CD8-positive, alpha-beta memory T cell (primary cell): ENCODE measurements around the gene GPR32. TPM values are rescaled to one million over a fixed set of nuclear protein-coding genes. Genes with fewer than 3 reads are reported as not detected.

ENCODE experiments used
- CTCF ChIA-PET: fragments of 350-600 bp; sonication (Branson Sonifier 250); formaldehyde crosslinking; loops from one replicate; lab custom pipeline; 2021; ENCODE audit warnings: antibody characterized with exemption; lab: Charles Lee
- POLR2A ChIA-PET: fragments of 350-600 bp; sonication (Branson Sonifier 250); formaldehyde crosslinking; loops from one replicate; lab custom pipeline; 2021; ENCODE audit warnings: antibody characterized with exemption; lab: Charles Lee
- DNase-seq, 5 donors: peaks; one replicate each; pipeline versions ENCODE4 v3.0.0 to v3.0.0-alpha.2; 2020 to 2022; ENCODE audit warnings: mixed read lengths in 1 of 5
- H3K27ac ChIP-seq: one replicate; pipeline ENCODE4 v1.7.0; 2013; ENCODE audit warnings: low read depth, mild to moderate bottlenecking, low read length, moderate library complexity
- H3K27me3 ChIP-seq: 2 replicates; pipeline ENCODE4 v1.7.0; 2013; ENCODE audit warnings: low read length, mild to moderate bottlenecking; ENCODE audit not compliant: insufficient read depth, poor library complexity, severe bottlenecking
- H3K36me3 ChIP-seq: 2 replicates; pipeline ENCODE4 v1.7.0; 2013; ENCODE audit warnings: mild to moderate bottlenecking, low read length, moderate library complexity; ENCODE audit not compliant: insufficient read depth
- H3K4me1 ChIP-seq: 2 replicates; pipeline ENCODE4 v1.7.0; 2013; ENCODE audit warnings: mild to moderate bottlenecking, low read length, moderate library complexity; ENCODE audit not compliant: insufficient read depth
- H3K4me3 ChIP-seq: 2 replicates; pipeline ENCODE4 v1.7.0; 2013; ENCODE audit warnings: mild to moderate bottlenecking, low read length
- H3K9me3 ChIP-seq: 2 replicates; pipeline ENCODE4 v1.7.0; 2013; ENCODE audit warnings: mild to moderate bottlenecking, low read length
- H3K27ac Mint-ChIP-seq, 8 donors: one replicate each; pipeline ENCODE4 v1.8.0; 2020 to 2021; ENCODE audit warnings: mixed read lengths in 8 of 8, mild to moderate bottlenecking in 6 of 8, inconsistent platforms in 3 of 8, moderate library complexity in 3 of 8
- H3K27me3 Mint-ChIP-seq, 2 donors: one replicate each; pipeline ENCODE4 v1.8.0; 2020 to 2021; ENCODE audit warnings: mixed read lengths in 2 of 2, mild to moderate bottlenecking in 1 of 2, moderate library complexity in 1 of 2
- H3K36me3 Mint-ChIP-seq, 3 donors: one replicate each; pipeline ENCODE4 v1.8.0; 2020 to 2021; ENCODE audit warnings: mixed read lengths in 3 of 3, inconsistent platforms in 1 of 3, mild to moderate bottlenecking in 1 of 3
- H3K4me1 Mint-ChIP-seq, 3 donors: one replicate each; pipeline ENCODE4 v1.8.0; 2020 to 2021; ENCODE audit warnings: mixed read lengths in 3 of 3, inconsistent platforms in 1 of 3, mild to moderate bottlenecking in 1 of 3
- H3K4me3 Mint-ChIP-seq, 7 donors: one replicate each; pipeline ENCODE4 v1.8.0; 2020 to 2021; ENCODE audit warnings: mixed read lengths in 7 of 7, mild to moderate bottlenecking in 6 of 7, moderate library complexity in 4 of 7, inconsistent platforms in 2 of 7
- H3K9me3 Mint-ChIP-seq, 5 donors: one replicate each; pipeline ENCODE4 v1.8.0; 2020 to 2022; ENCODE audit warnings: mixed read lengths in 5 of 5, mild to moderate bottlenecking in 3 of 5, moderate library complexity in 2 of 5, inconsistent platforms in 1 of 5
- polyA plus RNA-seq: library from polyadenylated mRNA; unstranded; fragments of 300-500 nt; fragmentation: Illumina TruSeq; gene quantifications from one replicate; pipeline ENCODE4 v1.2.3, GENCODE V29; 2021
- total RNA-seq, 2 experiments: library from RNA; stranded (reverse); gene quantifications; one replicate each; pipeline ENCODE4 v1.2.3, GENCODE V29; 2021

GPR32 gene
- total and polyA plus RNA-seq, 3 experiments from 2014 or later = not detected

- no peaks in the 10 kb centered on the region for H3K36me3 ChIP-seq
- Mint-ChIP-seq H3K27ac (no peak overlapping the region), H3K36me3 (peaks cover 0 to 7% (median 0%) of the 10 kb centered on the region in 3 donors), H3K4me3 (peak overlapping the region in 6 of 7 donors; percentile 53 to 76 (median 62)), H3K9me3 (peaks cover 0 to 15% (median 6%) of the 10 kb centered on the region in 5 donors), H3K4me1 (peaks cover 0 to 30% (median 10%) of the 10 kb centered on the region in 3 donors), H3K27me3 (peaks cover 56 to 84% of the 10 kb centered on the region in 2 donors)
- CTCF ChIA-PET = no interaction called here
- DNase-seq = peak; percentile 59 to 99 (median 81)
- H3K4me1 ChIP-seq = peaks cover 11% of the 10 kb centered on the region
- H3K4me3 ChIP-seq = peak overlapping the region; percentile 56
- peak overlapping the region; percentile 51 for H3K27ac ChIP-seq
- POLR2A ChIA-PET = no interaction called here
- H3K9me3 ChIP-seq = no peaks in the 10 kb centered on the region
- peaks cover 24% of the 10 kb centered on the region for H3K27me3 ChIP-seq
Observed at GRCh38 chr19:50724522-50725217, 45.6 kb upstream of the GPR32 start.

- peaks cover 11% of the 10 kb centered on the region for H3K4me1 ChIP-seq
- Mint-ChIP-seq H3K9me3 (peaks cover 0 to 18% (median 4%) of the 10 kb centered on the region in 5 donors), H3K27me3 (peaks cover 58 to 83% of the 10 kb centered on the region in 2 donors), H3K4me3 (peak overlapping the region in 6 of 7 donors; percentile 52 to 76 (median 62)), H3K36me3 (peaks cover 0 to 5% (median 0%) of the 10 kb centered on the region in 3 donors), H3K27ac (peak overlapping the region in 2 of 8 donors; percentile 2 to 51), H3K4me1 (peaks cover 0 to 26% (median 8%) of the 10 kb centered on the region in 3 donors)
- no peaks in the 10 kb centered on the region for H3K9me3 ChIP-seq
- H3K36me3 ChIP-seq = no peaks in the 10 kb centered on the region
- H3K4me3 ChIP-seq = peak overlapping the region; percentile 56
- H3K27me3 ChIP-seq = peaks cover 24% of the 10 kb centered on the region
- H3K27ac ChIP-seq = peak overlapping the region; percentile 51
- ChIA-PET POLR2A (no interaction called here), CTCF (no interaction called here)
- DNase-seq = no peak
Observed at GRCh38 chr19:50725218-50725910, 44.9 kb upstream of the GPR32 start.

DNA sequence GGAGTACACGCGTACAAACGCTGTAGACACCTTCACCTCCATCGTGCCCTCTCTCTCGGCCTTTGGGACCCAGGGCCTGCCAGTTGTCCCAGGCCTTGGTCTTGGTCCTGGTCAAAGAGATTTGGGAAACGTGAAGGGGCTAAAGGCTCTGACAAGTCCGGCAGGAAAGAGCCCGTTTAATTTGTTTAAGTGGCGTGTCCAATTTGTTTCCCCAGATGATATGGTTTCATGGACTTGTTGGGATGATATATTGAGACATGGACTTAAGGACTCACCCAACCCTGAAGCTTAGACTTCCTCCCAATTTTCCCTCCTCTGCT, 44.4 kb upstream of the GPR32 start:
- peaks cover 11% of the 10 kb centered on the region for H3K4me1 ChIP-seq
- H3K4me3 ChIP-seq = peak overlapping the region; percentile 56
- H3K27ac ChIP-seq = peak overlapping the region; percentile 51
- DNase-seq = no peak
- ChIA-PET POLR2A (no interaction called here), CTCF (no interaction called here)
- Mint-ChIP-seq H3K27ac (peak overlapping the region in 1 of 8 donors; percentile 2), H3K4me1 (peaks cover 0 to 21% (median 6%) of the 10 kb centered on the region in 3 donors), H3K4me3 (peak overlapping the region in 3 of 7 donors; percentile 50 to 73 (median 53)), H3K9me3 (peaks cover 0 to 18% (median 4%) of the 10 kb centered on the region in 5 donors), H3K27me3 (peaks cover 53 to 78% of the 10 kb centered on the region in 2 donors), H3K36me3 (peaks cover 0 to 3% (median 0%) of the 10 kb centered on the region in 3 donors)
- peaks cover 24% of the 10 kb centered on the region for H3K27me3 ChIP-seq
- no peaks in the 10 kb centered on the region for H3K36me3 ChIP-seq
- no peaks in the 10 kb centered on the region for H3K9me3 ChIP-seq

DNA sequence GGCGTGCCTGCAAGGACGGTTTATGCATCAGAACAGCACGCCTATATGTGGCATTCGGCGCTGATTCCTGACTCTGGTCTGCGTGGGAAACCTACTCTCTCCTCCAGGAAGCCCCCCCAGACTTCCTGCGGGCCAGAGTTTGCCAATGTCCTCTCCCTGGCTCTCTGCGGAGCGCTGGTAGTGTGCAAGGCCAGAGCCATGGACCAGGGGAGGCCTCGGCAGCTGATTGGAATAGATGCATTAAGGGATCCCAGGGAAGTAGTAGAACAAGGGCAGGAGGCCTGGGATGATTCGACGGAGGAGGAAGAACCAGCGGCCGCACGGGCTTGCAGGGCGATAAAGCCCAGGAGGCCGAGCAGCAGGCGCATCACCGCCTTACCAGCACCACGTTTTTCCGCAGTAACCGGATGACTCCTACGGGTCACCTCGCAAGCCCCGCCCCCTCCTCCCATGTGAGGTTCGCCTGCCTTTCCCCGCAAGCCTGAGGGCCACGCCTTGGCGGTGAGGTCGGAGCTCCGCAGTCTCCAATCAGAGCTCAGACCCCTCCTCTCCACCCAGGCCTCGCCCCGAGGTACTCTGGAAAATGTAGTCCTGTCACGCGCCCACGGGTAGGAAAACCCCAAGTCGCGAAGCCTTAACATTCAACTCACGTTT, 42.1 kb upstream of the GPR32 start:
- H3K4me1 Mint-ChIP-seq = peaks cover 0 to 20% (median 6%) of the 10 kb centered on the region in 3 donors
- Histone ChIP-seq H3K4me1 (peaks cover 11% of the 10 kb centered on the region), H3K27ac (peak overlapping the region; percentile 18), H3K4me3 (no peak overlapping the region), H3K36me3 (no peaks in the 10 kb centered on the region), H3K27me3 (peaks cover 24% of the 10 kb centered on the region), H3K9me3 (no peaks in the 10 kb centered on the region)
- peaks cover 0 to under 1% (median 0%) of the 10 kb centered on the region in 3 donors for H3K36me3 Mint-ChIP-seq
- H3K27me3 Mint-ChIP-seq = peaks cover 44 to 70% of the 10 kb centered on the region in 2 donors
- H3K9me3 Mint-ChIP-seq = peaks cover 0 to 17% (median 0%) of the 10 kb centered on the region in 5 donors
- POLR2A ChIA-PET = no interaction called here
- CTCF ChIA-PET = no interaction called here
- peak overlapping the region in 1 of 7 donors; percentile 56 for H3K4me3 Mint-ChIP-seq
- DNase-seq = peak in 3 of 5 donors; percentile 10 to 84 (median 24)
- H3K27ac Mint-ChIP-seq = no peak overlapping the region

GRCh38 chr19:50729894-50730293, 40.4 kb upstream of the GPR32 start:
- no peaks in the 10 kb centered on the region for H3K36me3 ChIP-seq
- DNase-seq = no peak
- no peak overlapping the region for H3K27ac ChIP-seq
- H3K27ac Mint-ChIP-seq = no peak overlapping the region
- H3K27me3 Mint-ChIP-seq = peaks cover 36 to 63% of the 10 kb centered on the region in 2 donors
- H3K4me3 Mint-ChIP-seq = no peak overlapping the region
- ChIA-PET CTCF (no interaction called here), POLR2A (no interaction called here)
- H3K9me3 ChIP-seq = no peaks in the 10 kb centered on the region
- H3K4me3 ChIP-seq = no peak overlapping the region
- no peaks in the 10 kb centered on the region for H3K36me3 Mint-ChIP-seq
- peaks cover 0 to 14% (median 0%) of the 10 kb centered on the region in 5 donors for H3K9me3 Mint-ChIP-seq
- H3K27me3 ChIP-seq = peaks cover 15% of the 10 kb centered on the region
- peaks cover 11% of the 10 kb centered on the region for H3K4me1 ChIP-seq
- peaks cover 0 to 13% (median 5%) of the 10 kb centered on the region in 3 donors for H3K4me1 Mint-ChIP-seq

DNA sequence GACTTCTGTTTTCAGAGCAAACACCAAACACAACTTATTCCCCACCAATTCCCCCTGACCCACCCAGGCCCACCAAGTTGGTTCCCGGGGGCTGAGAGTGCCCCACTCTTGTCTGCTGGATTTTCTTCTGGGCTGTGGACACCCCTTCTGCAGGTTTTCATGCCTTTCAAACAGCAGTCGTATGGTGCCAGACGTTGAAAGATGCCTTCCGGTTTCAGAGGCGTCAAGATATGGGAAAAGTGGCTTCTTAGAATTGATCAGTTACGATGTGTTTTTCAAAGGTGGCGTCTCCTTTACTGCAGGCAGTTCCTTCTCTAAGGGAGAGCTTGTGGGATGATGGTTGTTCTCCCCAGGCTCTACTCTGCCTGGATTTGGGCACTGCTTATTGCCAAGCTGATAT, 34.4 kb upstream of the GPR32 start:
- Histone ChIP-seq H3K4me3 (no peak overlapping the region), H3K27me3 (no peaks in the 10 kb centered on the region), H3K27ac (peak overlapping the region; percentile 47), H3K4me1 (no peaks in the 10 kb centered on the region), H3K9me3 (no peaks in the 10 kb centered on the region), H3K36me3 (no peaks in the 10 kb centered on the region)
- no peak for DNase-seq
- Mint-ChIP-seq H3K27me3 (peaks cover 17 to 61% of the 10 kb centered on the region in 2 donors), H3K27ac (no peak overlapping the region), H3K9me3 (peaks cover 0 to 4% (median 0%) of the 10 kb centered on the region in 5 donors), H3K36me3 (no peaks in the 10 kb centered on the region), H3K4me3 (no peak overlapping the region), H3K4me1 (no peaks in the 10 kb centered on the region)
- CTCF ChIA-PET = no interaction called here
- POLR2A ChIA-PET = no interaction called here

- no peaks in the 10 kb centered on the region for H3K4me1 Mint-ChIP-seq
- no peak overlapping the region for H3K27ac Mint-ChIP-seq
- Histone ChIP-seq H3K36me3 (no peaks in the 10 kb centered on the region), H3K4me1 (no peaks in the 10 kb centered on the region), H3K9me3 (no peaks in the 10 kb centered on the region), H3K27me3 (no peaks in the 10 kb centered on the region), H3K27ac (peak overlapping the region; percentile 47), H3K4me3 (no peak overlapping the region)
- H3K36me3 Mint-ChIP-seq = no peaks in the 10 kb centered on the region
- POLR2A ChIA-PET = no interaction called here
- DNase-seq = no peak
- peaks cover 20 to 59% of the 10 kb centered on the region in 2 donors for H3K27me3 Mint-ChIP-seq
- CTCF ChIA-PET = no interaction called here
- peaks cover 0 to 4% (median 0%) of the 10 kb centered on the region in 5 donors for H3K9me3 Mint-ChIP-seq
- H3K4me3 Mint-ChIP-seq = no peak overlapping the region
Observed at GRCh38 chr19:50736338-50736737, 33.9 kb upstream of the GPR32 start.
